Motor neuron (in vitro differentiated cells): ENCODE measurements around the gene MRPS5. TPM values are rescaled to one million over a fixed set of nuclear protein-coding genes. Genes with fewer than 3 reads are reported as not detected.

ENCODE experiments used
- ATAC-seq, 8 experiments: fragments of 200-7000 bp; cut with Tn5 transposase; replicated peaks in 6 of 8; 2 replicates each; pipeline ENCODE4 v1.8.0; 2021; ENCODE audit warnings: mild to moderate bottlenecking in 8 of 8, moderate library complexity in 8 of 8
- H3K27ac ChIP-seq, 2 donors: fragments of 250-450 bp; sonication (Bioruptor Pico); 2 replicates each; pipeline ENCODE4 v1.9.0; 2021; ENCODE audit warnings: antibody characterized with exemption in 2 of 2, mild to moderate bottlenecking in 2 of 2, moderate library complexity in 1 of 2
- H3K4me1 ChIP-seq, 2 donors: fragments of 250-450 bp; sonication (Bioruptor Pico); replicated peaks in 1 of 2; 2 replicates each; pipeline ENCODE4 v1.6.1; 2021; ENCODE audit warnings: antibody characterized with exemption in 2 of 2, mild to moderate bottlenecking in 2 of 2, moderate library complexity in 1 of 2
- H3K4me3 ChIP-seq, 5 donors: fragments of 250-450 bp; sonication (Bioruptor Pico); 2 replicates each; pipeline ENCODE4 v1.9.0; 2021; ENCODE audit warnings: antibody characterized with exemption in 5 of 5, mild to moderate bottlenecking in 5 of 5, moderate library complexity in 4 of 5
- WGBS, 10 experiments: fragments of 450-650 bp; shearing (Covaris generic); methylation state at CpG; one replicate each; pipeline ENCODE4 v1.0.0; 2022; 5-methylcytosine and 5-hydroxymethylcytosine counted together
- in situ Hi-C, 9 experiments: fragments of 400-800 bp; cut with MboI; loops; one replicate each; pipeline ENCODE4 v1.15.0; 2021; ENCODE audit warnings: low sequenced_read_pairs in 9 of 9, low pct_unique_long_range_greater_than_20kb in 2 of 9; ENCODE audit not compliant: unreplicated experiment in 9 of 9
- total RNA-seq, 8 experiments: library from RNA; unstranded; fragments of 300-600 nt; gene quantifications; 2 replicates each; pipeline versions ENCODE4 v1.2.3 to v1.2.4, GENCODE V29; 2022

Gene MRPS5
- total RNA-seq, 8 experiments from 2014 or later = 41.9 to 96.7 (median 54.3) TPM

GRCh38 chr2:95037384-95037839 lies 84.2 kb downstream of the MRPS5 start:
- in situ Hi-C loops = no loop called here
- no peak for ATAC-seq
- H3K4me3 ChIP-seq = no peak overlapping the region
- H3K4me1 ChIP-seq = peaks cover 0 to 4% of the 10 kb centered on the region in 2 donors
- 14 to 100% (median 66%) methylated on average over 1 to 2 of the region's 2 CpGs; no CpG with 5 or more reads in 4 of the 10 experiments for WGBS, 10 experiments
- no peak overlapping the region for H3K27ac ChIP-seq

GRCh38 chr2:95036596-95037383 lies 84.8 kb downstream of the MRPS5 start:
- Histone ChIP-seq H3K4me3 (no peak overlapping the region), H3K4me1 (peaks cover 0 to 4% of the 10 kb centered on the region in 2 donors), H3K27ac (no peak overlapping the region)
- WGBS, 10 experiments = 40 to 100% (median 80%) methylated on average over 1 to 3 of the region's 3 CpGs; no CpG with 5 or more reads in 1 of the 10 experiments
- no peak for ATAC-seq
- in situ Hi-C loops = no loop called here

Other genes with a start within 250 kb of the MRPS5 start
- 10 to 100 TPM in 2 of 8 experiments, 1 to 10 TPM in 4, under 1 TPM in 2; 0.41 to 62.2 (median 2.1) TPM for gene MAL, start 96.1 kb downstream of the MRPS5 start, total RNA-seq
- 10 to 100 TPM; 10.3 to 25.6 (median 18.1) TPM for gene ZNF514, start 38.0 kb upstream of the MRPS5 start, total RNA-seq
- gene ZNF2, start 44.0 kb upstream of the MRPS5 start, total RNA-seq = 1 to 10 TPM; 3.8 to 8.1 (median 4.8) TPM
- 10 to 100 TPM in 4 of 8 experiments, 1 to 10 TPM in 4; 2.5 to 12.4 (median 9.7) TPM for gene ZNF892, start 85.7 kb upstream of the MRPS5 start, total RNA-seq
- 1 to 10 TPM in 6 of 8 experiments, under 1 TPM in 2; 0.58 to 4.6 (median 2.0) TPM for gene PROM2, start 152.6 kb upstream of the MRPS5 start, total RNA-seq
- 1 to 10 TPM in 7 of 8 experiments, under 1 TPM in 1; 0.51 to 5.3 (median 1.8) TPM for gene KCNIP3, start 175.5 kb upstream of the MRPS5 start, total RNA-seq